ENCODE data around the gene SOAT1. TPM values are rescaled to one million over a fixed set of nuclear protein-coding genes. Genes with fewer than 3 reads are reported as not detected.

SOAT1 gene
- total and polyA plus RNA-seq, 2 of the 4 experiments (the other 2 are of a cell fraction): 19.5 to 19.8 TPM

DNA sequence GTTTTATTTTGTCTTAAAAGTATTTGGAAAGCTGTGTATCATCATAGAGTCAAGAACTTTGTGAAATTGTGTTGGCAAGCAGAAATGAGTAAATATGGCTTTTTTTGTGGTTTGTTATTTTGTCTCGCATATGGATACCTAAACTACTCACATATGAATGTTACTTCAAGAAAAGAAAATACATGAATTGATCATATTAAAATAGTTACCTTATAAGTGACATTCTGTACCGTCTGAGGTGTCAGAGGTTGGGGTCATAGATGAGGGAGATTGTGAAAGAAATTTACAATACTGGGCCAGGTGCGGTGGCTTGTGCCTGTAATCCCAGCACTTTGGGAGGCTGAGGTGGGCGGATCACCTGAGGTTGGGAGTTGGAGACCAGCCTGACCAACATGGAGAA lies 40.8 kb downstream of the SOAT1 start:
- H3K9me1 ChIP-seq (ENCODE audit: insufficient read depth, low read length): no peaks in the 10 kb centered on the region
- H3K14ac ChIP-seq (replicated peaks; ENCODE audit: low read depth, low read length): no peak overlapping the region
- H2BK5ac ChIP-seq (ENCODE audit: low read depth, low read length, poor library complexity, severe bottlenecking): no peak overlapping the region
- DNase-seq: no peak
- no peak overlapping the region for H2AFZ ChIP-seq (replicated peaks; ENCODE audit: low read length, poor library complexity)
- H2BK20ac ChIP-seq (ENCODE audit: low read depth, low read length): no peak overlapping the region
- H3K4me3 ChIP-seq (ENCODE audit: insufficient read depth, low read depth, low read length): no peak overlapping the region
- H3K4ac ChIP-seq (ENCODE audit: low read depth, low read length): no peak overlapping the region
- WGBS, 2 experiments (ENCODE audit: extremely low coverage in 2 of 2, insufficient read length in 1 of 2): 100% methylated on average over 2 of the region's 4 CpGs; no CpG with 5 or more reads in 1 of the 2 experiments
- no peak overlapping the region for H2BK120ac ChIP-seq (ENCODE audit: low read depth, low read length)
- H3K18ac ChIP-seq (ENCODE audit: low read depth, low read length): no peak overlapping the region
- no peak overlapping the region for H3K9ac ChIP-seq (ENCODE audit: low read depth, low read length)
- H3K79me1 ChIP-seq (ENCODE audit: low read depth in 1 of 2, low read length in 2 of 2): peaks cover 17 to 29% of the 10 kb centered on the region in 2 experiments; a peak in 3 of 4 replicates
- H3K27ac ChIP-seq (ENCODE audit: insufficient read depth, low read length): no peak overlapping the region
- no peak overlapping the region for H2AK5ac ChIP-seq (ENCODE audit: low read depth, low read length)
- no peak overlapping the region for H2BK15ac ChIP-seq (ENCODE audit: low read depth, low read length)
- H3K9me3 ChIP-seq (ENCODE audit: control insufficient read depth, insufficient read depth, low read length): no peaks in the 10 kb centered on the region
- H3K4me2 ChIP-seq (ENCODE audit: low read depth, low read length): no peak overlapping the region
- dilution Hi-C loops (cut with HindIII; ENCODE audit: low sequenced_read_pairs, unreplicated experiment): no loop called here
- TF ChIP-seq, protein P1, sequence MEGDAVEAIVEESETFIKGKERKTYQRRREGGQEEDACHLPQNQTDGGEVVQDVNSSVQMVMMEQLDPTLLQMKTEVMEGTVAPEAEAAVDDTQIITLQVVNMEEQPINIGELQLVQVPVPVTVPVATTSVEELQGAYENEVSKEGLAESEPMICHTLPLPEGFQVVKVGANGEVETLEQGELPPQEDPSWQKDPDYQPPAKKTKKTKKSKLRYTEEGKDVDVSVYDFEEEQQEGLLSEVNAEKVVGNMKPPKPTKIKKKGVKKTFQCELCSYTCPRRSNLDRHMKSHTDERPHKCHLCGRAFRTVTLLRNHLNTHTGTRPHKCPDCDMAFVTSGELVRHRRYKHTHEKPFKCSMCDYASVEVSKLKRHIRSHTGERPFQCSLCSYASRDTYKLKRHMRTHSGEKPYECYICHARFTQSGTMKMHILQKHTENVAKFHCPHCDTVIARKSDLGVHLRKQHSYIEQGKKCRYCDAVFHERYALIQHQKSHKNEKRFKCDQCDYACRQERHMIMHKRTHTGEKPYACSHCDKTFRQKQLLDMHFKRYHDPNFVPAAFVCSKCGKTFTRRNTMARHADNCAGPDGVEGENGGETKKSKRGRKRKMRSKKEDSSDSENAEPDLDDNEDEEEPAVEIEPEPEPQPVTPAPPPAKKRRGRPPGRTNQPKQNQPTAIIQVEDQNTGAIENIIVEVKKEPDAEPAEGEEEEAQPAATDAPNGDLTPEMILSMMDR (conservative IDR thresholded peaks at IDR 0.05; ENCODE audit: low read depth, low read length): no peak
- TF ChIP-seq MAFK (IDR thresholded peaks at IDR 0.05; ENCODE audit: low read depth, low read length): no peak
- no peak for TF ChIP-seq MAZ (IDR thresholded peaks at IDR 0.05; ENCODE audit: borderline replicate concordance, low read depth, low read length)
- TF ChIP-seq CHD1 (IDR thresholded peaks at IDR 0.05; ENCODE audit: low read depth, low read length): no peak
- TF ChIP-seq FOS (IDR thresholded peaks at IDR 0.05; ENCODE audit: low read depth, low read length): no peak
- no peak for TF ChIP-seq MXI1 (IDR thresholded peaks at IDR 0.05; ENCODE audit: borderline replicate concordance, low read depth, low read length)
- no peak for TF ChIP-seq BHLHE40 (IDR thresholded peaks at IDR 0.05; ENCODE audit: low read depth, low read length)
- no peak for TF ChIP-seq CEBPB (IDR thresholded peaks at IDR 0.05; ENCODE audit: low read depth, low read length)
- TF ChIP-seq RFX5 (IDR thresholded peaks at IDR 0.05; ENCODE audit: low read depth, low read length): no peak
- no peak for TF ChIP-seq NFE2L2 (IDR thresholded peaks at IDR 0.05; ENCODE audit: low read depth, low read length)
- no peak for TF ChIP-seq POLR2A (IDR thresholded peaks at IDR 0.05; ENCODE audit: low read depth, low read length)
- TF ChIP-seq, protein P2, sequence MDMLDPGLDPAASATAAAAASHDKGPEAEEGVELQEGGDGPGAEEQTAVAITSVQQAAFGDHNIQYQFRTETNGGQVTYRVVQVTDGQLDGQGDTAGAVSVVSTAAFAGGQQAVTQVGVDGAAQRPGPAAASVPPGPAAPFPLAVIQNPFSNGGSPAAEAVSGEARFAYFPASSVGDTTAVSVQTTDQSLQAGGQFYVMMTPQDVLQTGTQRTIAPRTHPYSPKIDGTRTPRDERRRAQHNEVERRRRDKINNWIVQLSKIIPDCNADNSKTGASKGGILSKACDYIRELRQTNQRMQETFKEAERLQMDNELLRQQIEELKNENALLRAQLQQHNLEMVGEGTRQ (IDR thresholded peaks at IDR 0.05; ENCODE audit: low read depth, low read length): no peak
- TF ChIP-seq RCOR1 (IDR thresholded peaks at IDR 0.05; ENCODE audit: insufficient replicate concordance, low read length): no peak
- no peak for TF ChIP-seq RAD21 (IDR thresholded peaks at IDR 0.05; ENCODE audit: low read length)
- TF ChIP-seq SMC3 (IDR thresholded peaks at IDR 0.05; ENCODE audit: low read depth, low read length): no peak
- TF ChIP-seq, protein P3, sequence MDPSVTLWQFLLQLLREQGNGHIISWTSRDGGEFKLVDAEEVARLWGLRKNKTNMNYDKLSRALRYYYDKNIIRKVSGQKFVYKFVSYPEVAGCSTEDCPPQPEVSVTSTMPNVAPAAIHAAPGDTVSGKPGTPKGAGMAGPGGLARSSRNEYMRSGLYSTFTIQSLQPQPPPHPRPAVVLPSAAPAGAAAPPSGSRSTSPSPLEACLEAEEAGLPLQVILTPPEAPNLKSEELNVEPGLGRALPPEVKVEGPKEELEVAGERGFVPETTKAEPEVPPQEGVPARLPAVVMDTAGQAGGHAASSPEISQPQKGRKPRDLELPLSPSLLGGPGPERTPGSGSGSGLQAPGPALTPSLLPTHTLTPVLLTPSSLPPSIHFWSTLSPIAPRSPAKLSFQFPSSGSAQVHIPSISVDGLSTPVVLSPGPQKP (IDR thresholded peaks at IDR 0.05; ENCODE audit: borderline replicate concordance, low read depth, low read length): no peak
- no TSS peak for BruUV-seq (replicated peaks)
- H4K8ac ChIP-seq (ENCODE audit: low read depth in 2 of 2, low read length in 2 of 2): no peak overlapping the region
- no peak for ATAC-seq (ENCODE audit: low read depth)
- no peak overlapping the region for H2AK9ac ChIP-seq (replicated peaks; ENCODE audit: low read depth, low read length, poor library complexity)
- H3K4me1 ChIP-seq (ENCODE audit: control insufficient read depth, insufficient read depth, low read length): no peaks in the 10 kb centered on the region
- intact Hi-C loops (cut with micrococcal nuclease): no loop called here
- no peak overlapping the region for H3K23ac ChIP-seq (ENCODE audit: low read depth, low read length)
- no peaks in the 10 kb centered on the region for H4K20me1 ChIP-seq (ENCODE audit: insufficient read depth, low read length)
- ChIA-PET POLR2A (ENCODE audit: unreplicated experiment) (no interaction called here), CTCF (no interaction called here)
- H3K27me3 ChIP-seq (ENCODE audit: control insufficient read depth, insufficient read depth, low read length): no peaks in the 10 kb centered on the region
- in situ Hi-C loops (cut with MboI; ENCODE audit: low sequenced_read_pairs): no loop called here
- no peak overlapping the region for H3K56ac ChIP-seq (ENCODE audit: extremely low read depth, insufficient read depth, low read length)
- H4K91ac ChIP-seq (ENCODE audit: insufficient read depth, low read depth, low read length): no peak overlapping the region
- H3K36me3 ChIP-seq (ENCODE audit: control insufficient read depth, insufficient read depth, low read length): peaks cover 12% of the 10 kb centered on the region
- no peak overlapping the region for H4K5ac ChIP-seq (ENCODE audit: low read depth, low read length)
